Measurements from ENCODE around the gene NAPA.

NAPA gene

DNA sequence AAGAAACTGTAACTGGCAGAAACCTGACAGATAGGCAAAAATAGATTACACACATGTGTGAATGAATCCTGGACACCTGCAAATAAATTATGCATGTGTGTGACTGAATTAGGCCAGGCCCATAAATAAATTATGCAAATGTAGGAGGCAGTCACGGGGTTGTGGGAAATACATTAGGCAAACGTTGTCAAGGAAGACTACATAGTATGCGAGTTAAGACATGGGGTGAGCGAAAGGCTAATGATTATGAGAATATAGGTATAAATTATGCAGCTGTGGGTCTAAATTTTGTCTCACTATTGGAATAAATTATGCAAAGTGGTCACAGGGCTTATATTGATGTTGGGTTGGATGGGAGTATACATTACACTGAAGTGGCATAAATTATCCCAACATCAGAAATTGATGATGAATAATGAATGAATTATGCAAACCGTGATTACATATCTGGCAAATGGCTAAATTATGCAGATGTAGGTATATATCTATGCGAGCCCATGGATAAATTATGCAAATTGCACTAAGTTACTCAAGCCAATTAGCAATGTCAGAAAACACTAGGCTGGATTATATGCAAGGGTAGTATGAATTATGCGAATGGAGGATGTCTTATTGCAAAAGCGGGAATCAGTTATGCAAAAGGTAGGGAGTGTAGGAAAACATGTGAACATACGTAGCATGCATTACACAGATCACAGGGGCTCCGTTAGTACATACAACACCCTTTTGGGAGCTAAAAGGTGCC lies 50.0 kb downstream of the NAPA start:
- H3K9ac ChIP-seq (ENCODE audit: low read depth, low read length): no peak overlapping the region
- H3K4me1 ChIP-seq (ENCODE audit: insufficient read depth, low read length): no peaks in the 10 kb centered on the region
- H3K4me3 ChIP-seq (ENCODE audit: low read length): no peak overlapping the region
- no peaks in the 10 kb centered on the region for H3K9me3 ChIP-seq (ENCODE audit: insufficient read depth, low read depth, low read length)
- H3K36me3 ChIP-seq (ENCODE audit: insufficient read depth, low read depth, low read length): 0 out of 2 replicates have a peak, but pooled peaks cover 3% of the 10 kb centered on the region
- H3K27me3 ChIP-seq (ENCODE audit: insufficient read depth, low read length): peaks cover 10% of the 10 kb centered on the region
- H3K27ac ChIP-seq (ENCODE audit: low read length): no peak overlapping the region

DNA sequence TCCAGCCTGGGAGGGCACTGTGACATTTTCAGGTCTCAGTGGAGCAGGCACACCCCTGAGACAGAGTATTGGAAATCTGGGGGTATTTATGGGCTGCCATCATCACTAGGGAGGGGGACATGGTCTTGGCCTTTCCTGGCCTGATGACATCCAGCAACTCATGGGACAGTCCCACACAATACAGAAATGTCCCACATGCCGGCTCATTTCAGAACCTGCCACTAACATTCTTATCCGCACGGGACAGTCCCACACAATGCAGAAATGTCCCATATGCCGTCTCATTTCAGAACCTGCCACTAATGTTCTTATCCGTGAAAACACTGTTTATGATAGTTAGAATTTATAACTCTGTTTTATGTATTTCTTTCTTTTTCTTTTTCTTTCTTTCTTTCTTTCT lies 53.0 kb downstream of the NAPA start:
- Histone ChIP-seq H3K27ac (ENCODE audit: low read length) (no peak overlapping the region), H3K4me1 (ENCODE audit: insufficient read depth, low read length) (no peaks in the 10 kb centered on the region), H3K4me3 (ENCODE audit: low read length) (no peak overlapping the region), H3K36me3 (ENCODE audit: insufficient read depth, low read depth, low read length) (0 out of 2 replicates have a peak, but pooled peaks cover 3% of the 10 kb centered on the region), H3K27me3 (ENCODE audit: insufficient read depth, low read length) (peaks cover 26% of the 10 kb centered on the region), H3K9me3 (ENCODE audit: insufficient read depth, low read depth, low read length) (no peaks in the 10 kb centered on the region), H3K9ac (ENCODE audit: low read depth, low read length) (no peak overlapping the region)

- H3K36me3 ChIP-seq (ENCODE audit: insufficient read depth, low read depth, low read length): peaks cover 7% of the 10 kb centered on the region; the same call in 1 of the 2 replicates
- no peak overlapping the region for H3K4me3 ChIP-seq (ENCODE audit: low read length)
- H3K27me3 ChIP-seq (ENCODE audit: insufficient read depth, low read length): peaks cover 26% of the 10 kb centered on the region
- H3K4me1 ChIP-seq (ENCODE audit: insufficient read depth, low read length): no peaks in the 10 kb centered on the region
- H3K9ac ChIP-seq (ENCODE audit: low read depth, low read length): no peak overlapping the region
- H3K9me3 ChIP-seq (ENCODE audit: insufficient read depth, low read depth, low read length): peaks cover 3% of the 10 kb centered on the region; the same call in 1 of the 2 replicates
- H3K27ac ChIP-seq (ENCODE audit: low read length): no peak overlapping the region
Measured at GRCh38 chr19:47459477-47459876, 55.4 kb downstream of the NAPA start.

GRCh38 chr19:47458672-47459071 lies 56.2 kb downstream of the NAPA start:
- H3K36me3 ChIP-seq (ENCODE audit: insufficient read depth, low read depth, low read length): peaks cover 7% of the 10 kb centered on the region; the same call in 1 of the 2 replicates
- no peaks in the 10 kb centered on the region for H3K4me1 ChIP-seq (ENCODE audit: insufficient read depth, low read length)
- H3K27ac ChIP-seq (ENCODE audit: low read length): no peak overlapping the region
- peaks cover 3% of the 10 kb centered on the region; the same call in 1 of the 2 replicates for H3K9me3 ChIP-seq (ENCODE audit: insufficient read depth, low read depth, low read length)
- no peak overlapping the region for H3K4me3 ChIP-seq (ENCODE audit: low read length)
- H3K9ac ChIP-seq (ENCODE audit: low read depth, low read length): no peak overlapping the region
- peaks cover 26% of the 10 kb centered on the region for H3K27me3 ChIP-seq (ENCODE audit: insufficient read depth, low read length)

GRCh38 chr19:47456721-47457474 lies 58.0 kb downstream of the NAPA start:
- Histone ChIP-seq H3K4me1 (ENCODE audit: insufficient read depth, low read length) (no peaks in the 10 kb centered on the region), H3K27ac (ENCODE audit: low read length) (no peak overlapping the region), H3K9ac (ENCODE audit: low read depth, low read length) (no peak overlapping the region), H3K36me3 (ENCODE audit: insufficient read depth, low read depth, low read length) (peaks cover 7% of the 10 kb centered on the region; the same call in 1 of the 2 replicates), H3K27me3 (ENCODE audit: insufficient read depth, low read length) (peaks cover 26% of the 10 kb centered on the region), H3K9me3 (ENCODE audit: insufficient read depth, low read depth, low read length) (peaks cover 3% of the 10 kb centered on the region; the same call in 1 of the 2 replicates), H3K4me3 (ENCODE audit: low read length) (no peak overlapping the region)

DNA sequence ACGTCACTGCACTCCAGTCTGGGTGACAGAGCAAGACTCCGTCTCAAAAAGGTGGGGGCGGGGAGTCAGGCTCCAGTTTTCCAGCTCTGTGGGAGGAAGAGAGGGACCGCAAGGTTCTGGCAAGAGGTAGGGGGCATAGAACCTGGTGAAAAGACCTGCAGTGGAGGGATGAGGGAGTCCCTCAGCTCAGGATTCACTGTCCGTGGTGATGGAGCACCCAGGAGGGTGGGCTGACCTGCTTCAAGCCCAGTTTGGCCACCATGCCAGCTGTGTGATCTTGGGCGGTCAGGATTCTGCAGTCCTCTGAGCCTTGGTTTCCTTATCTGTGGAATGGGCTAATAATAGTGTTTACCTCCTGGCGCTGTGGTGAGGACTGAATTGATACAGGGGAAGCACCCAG lies 64.4 kb downstream of the NAPA start:
- H3K27ac ChIP-seq (ENCODE audit: low read length): no peak overlapping the region
- H3K27me3 ChIP-seq (ENCODE audit: insufficient read depth, low read length): peaks cover 36% of the 10 kb centered on the region
- H3K4me3 ChIP-seq (ENCODE audit: low read length): no peak overlapping the region
- H3K9me3 ChIP-seq (ENCODE audit: insufficient read depth, low read depth, low read length): no peaks in the 10 kb centered on the region
- H3K9ac ChIP-seq (ENCODE audit: low read depth, low read length): no peak overlapping the region
- H3K36me3 ChIP-seq (ENCODE audit: insufficient read depth, low read depth, low read length): no peaks in the 10 kb centered on the region
- peaks cover 5% of the 10 kb centered on the region for H3K4me1 ChIP-seq (ENCODE audit: insufficient read depth, low read length)

DNA sequence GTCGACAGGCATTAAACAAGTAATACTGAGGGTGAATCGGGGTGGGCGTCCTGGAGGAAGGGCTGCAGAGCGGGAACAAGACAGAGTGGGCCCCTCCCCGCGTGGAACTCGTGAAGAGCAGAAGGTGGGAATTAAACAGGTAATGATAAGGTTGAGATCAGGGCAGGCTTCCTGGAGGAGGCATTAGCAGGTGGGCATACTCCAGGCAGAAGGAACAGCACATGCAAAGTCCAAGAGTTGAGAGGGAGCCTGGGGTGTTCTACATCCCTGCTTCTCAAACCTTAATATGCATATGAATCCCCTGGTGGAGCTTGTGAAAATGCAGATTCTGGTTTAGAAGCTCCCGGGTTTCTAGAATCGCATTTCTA lies 66.5 kb downstream of the NAPA start:
- Histone ChIP-seq H3K27me3 (ENCODE audit: insufficient read depth, low read length) (peaks cover 49% of the 10 kb centered on the region), H3K27ac (ENCODE audit: low read length) (no peak overlapping the region), H3K4me1 (ENCODE audit: insufficient read depth, low read length) (peaks cover 5% of the 10 kb centered on the region), H3K9me3 (ENCODE audit: insufficient read depth, low read depth, low read length) (no peaks in the 10 kb centered on the region), H3K9ac (ENCODE audit: low read depth, low read length) (no peak overlapping the region; the same call in 1 of the 2 replicates), H3K4me3 (ENCODE audit: low read length) (peak overlapping the region; percentile 84), H3K36me3 (ENCODE audit: insufficient read depth, low read depth, low read length) (no peaks in the 10 kb centered on the region)

DNA sequence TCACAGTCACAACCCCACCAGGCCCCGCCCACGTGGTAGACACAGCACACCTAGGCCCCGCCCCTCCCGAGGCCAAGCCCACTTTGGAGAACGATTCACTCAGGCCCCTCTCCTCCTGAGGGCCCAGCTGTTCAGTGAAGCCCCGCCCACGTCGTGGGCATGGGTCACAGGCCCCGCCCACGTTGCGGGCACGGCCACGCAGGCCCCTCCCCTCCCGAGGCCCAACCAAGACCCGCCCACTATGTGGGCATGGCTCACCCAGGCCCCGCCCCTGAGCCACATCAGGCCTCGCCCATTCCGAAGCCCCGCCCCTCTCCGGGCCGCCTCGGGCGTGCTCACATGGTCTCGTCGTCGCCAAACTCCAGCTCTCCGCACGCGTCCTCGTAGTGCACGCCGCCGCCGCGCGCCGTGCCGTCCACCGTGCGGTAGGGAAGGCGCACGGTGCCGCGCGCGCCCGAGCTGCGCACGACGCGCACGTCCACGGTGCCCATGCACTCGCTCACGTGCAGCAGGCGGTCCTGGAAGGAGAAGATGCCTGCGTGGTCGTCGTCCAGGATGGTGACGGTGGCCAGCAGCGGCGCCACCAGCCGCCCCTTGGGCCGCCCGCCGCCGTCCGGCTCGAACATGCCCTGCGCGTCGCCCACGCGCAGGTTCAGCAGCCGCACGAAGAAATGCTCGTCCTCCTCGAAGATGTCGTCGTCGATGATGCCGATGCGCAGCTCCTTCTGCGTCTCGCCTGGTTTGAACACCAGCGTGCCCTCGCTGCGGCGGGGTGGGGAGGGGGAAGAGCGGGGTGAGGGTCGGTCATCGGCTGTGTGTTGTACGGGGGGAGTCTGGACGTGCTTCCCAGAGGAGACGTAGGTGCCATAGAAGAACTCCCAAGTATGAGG lies 67.1 kb downstream of the NAPA start:
- Histone ChIP-seq H3K9ac (ENCODE audit: low read depth, low read length) (peak overlapping the region; percentile 53; the same call in 1 of the 2 replicates), H3K36me3 (ENCODE audit: insufficient read depth, low read depth, low read length) (no peaks in the 10 kb centered on the region), H3K9me3 (ENCODE audit: insufficient read depth, low read depth, low read length) (no peaks in the 10 kb centered on the region), H3K27me3 (ENCODE audit: insufficient read depth, low read length) (peaks cover 49% of the 10 kb centered on the region), H3K4me1 (ENCODE audit: insufficient read depth, low read length) (peaks cover 5% of the 10 kb centered on the region), H3K4me3 (ENCODE audit: low read length) (peak overlapping the region; percentile 84), H3K27ac (ENCODE audit: low read length) (no peak overlapping the region)

GRCh38 chr19:47446534-47447469 lies 68.1 kb downstream of the NAPA start:
- Histone ChIP-seq H3K27ac (ENCODE audit: low read length) (no peak overlapping the region), H3K27me3 (ENCODE audit: insufficient read depth, low read length) (peaks cover 49% of the 10 kb centered on the region), H3K36me3 (ENCODE audit: insufficient read depth, low read depth, low read length) (no peaks in the 10 kb centered on the region), H3K4me3 (ENCODE audit: low read length) (peak overlapping the region; percentile 84), H3K4me1 (ENCODE audit: insufficient read depth, low read length) (peaks cover 5% of the 10 kb centered on the region), H3K9me3 (ENCODE audit: insufficient read depth, low read depth, low read length) (no peaks in the 10 kb centered on the region), H3K9ac (ENCODE audit: low read depth, low read length) (peak overlapping the region; percentile 53; the same call in 1 of the 2 replicates)

GRCh38 chr19:47445937-47446402 lies 68.9 kb downstream of the NAPA start:
- Histone ChIP-seq H3K4me1 (ENCODE audit: insufficient read depth, low read length) (peaks cover 5% of the 10 kb centered on the region), H3K36me3 (ENCODE audit: insufficient read depth, low read depth, low read length) (no peaks in the 10 kb centered on the region), H3K9me3 (ENCODE audit: insufficient read depth, low read depth, low read length) (no peaks in the 10 kb centered on the region), H3K27ac (ENCODE audit: low read length) (no peak overlapping the region), H3K27me3 (ENCODE audit: insufficient read depth, low read length) (peaks cover 49% of the 10 kb centered on the region), H3K4me3 (ENCODE audit: low read length) (peak overlapping the region; percentile 84; the same call in 1 of the 2 replicates), H3K9ac (ENCODE audit: low read depth, low read length) (no peak overlapping the region)
